GM18508 (cell line): ENCODE measurements around the gene TCF7L2.

ENCODE experiments used
- ATAC-seq: cut with Tn5 transposase; IDR thresholded peaks from one replicate; pipeline ENCODE4 v1.9.1; 2021; ENCODE audit warnings: moderate number of reproducible peaks; ENCODE audit not compliant: insufficient read depth, unreplicated experiment

TCF7L2 gene

GRCh38 chr10:113202011-113202410 lies 252.0 kb downstream of the TCF7L2 start:
- no peak for ATAC-seq

GRCh38 chr10:113207924-113208323 lies 257.9 kb downstream of the TCF7L2 start:
- no peak for ATAC-seq

- no peak for ATAC-seq
Observed at GRCh38 chr10:113213035-113213434, 263.0 kb downstream of the TCF7L2 start.

GRCh38 chr10:113214331-113214730 lies 264.3 kb downstream of the TCF7L2 start:
- ATAC-seq = no peak

- ATAC-seq = no peak
Observed at GRCh38 chr10:113216102-113216501, 266.1 kb downstream of the TCF7L2 start.
